Coronary artery (tissue), 2 donors: Measurements from ENCODE around the gene CMPK2.
A peak's percentile ranks its signal among the peaks of the same experiment; 100 is the strongest.
"Not testable (repeated sequence)": the region's sequence is repeated elsewhere in the genome, so short reads cannot be mapped to it uniquely, and the experiment has no call there.

Source experiments
- DNase-seq: peaks from one replicate; pipeline ENCODE4 v3.0.0-alpha.2; 2017; ENCODE audit warnings: low spot score
- H3K27ac ChIP-seq, 2 donors: fragments of 200-600 bp; sonication (generic); one replicate each; pipeline ENCODE4 v1.5.1; 2016 to 2019
- H3K4me3 ChIP-seq: fragments of 200-600 bp; sonication (generic); 2 replicates; pipeline ENCODE4 v1.5.1; 2016; ENCODE audit warnings: mild to moderate bottlenecking, moderate library complexity
- TF ChIP-seq, protein P1 (sequence below): fragments of 200-600 bp; sonication (generic); IDR thresholded peaks from one replicate; pipeline ENCODE4 v1.5.1; 2019; ENCODE audit warnings: antibody characterized with exemption

Gene CMPK2

DNA sequence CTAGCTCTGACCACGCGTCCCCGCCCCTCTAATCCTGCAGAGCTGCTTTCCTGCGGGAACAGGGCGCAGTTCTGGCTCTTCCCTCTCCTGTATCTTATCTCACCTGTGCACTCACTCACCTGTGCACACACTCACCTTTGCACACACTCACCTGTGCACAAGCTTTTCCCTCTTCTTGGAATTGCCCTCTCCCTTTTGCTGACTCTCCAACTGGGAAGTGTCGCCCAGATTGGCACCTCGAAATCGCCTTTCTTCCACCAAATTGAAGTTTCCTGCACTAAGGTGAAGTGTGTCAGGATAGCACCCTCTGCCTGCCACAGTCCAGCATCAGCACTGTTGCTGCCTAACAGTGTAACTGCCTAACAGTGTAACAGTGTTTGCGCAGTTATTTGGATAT lies 566 bp upstream of the CMPK2 start:
- no peak for DNase-seq
- Histone ChIP-seq H3K27ac (peak overlapping the region in 1 of 2 donors; percentile 74), H3K4me3 (peak overlapping the region; percentile 91)
- TF ChIP-seq, protein P1, sequence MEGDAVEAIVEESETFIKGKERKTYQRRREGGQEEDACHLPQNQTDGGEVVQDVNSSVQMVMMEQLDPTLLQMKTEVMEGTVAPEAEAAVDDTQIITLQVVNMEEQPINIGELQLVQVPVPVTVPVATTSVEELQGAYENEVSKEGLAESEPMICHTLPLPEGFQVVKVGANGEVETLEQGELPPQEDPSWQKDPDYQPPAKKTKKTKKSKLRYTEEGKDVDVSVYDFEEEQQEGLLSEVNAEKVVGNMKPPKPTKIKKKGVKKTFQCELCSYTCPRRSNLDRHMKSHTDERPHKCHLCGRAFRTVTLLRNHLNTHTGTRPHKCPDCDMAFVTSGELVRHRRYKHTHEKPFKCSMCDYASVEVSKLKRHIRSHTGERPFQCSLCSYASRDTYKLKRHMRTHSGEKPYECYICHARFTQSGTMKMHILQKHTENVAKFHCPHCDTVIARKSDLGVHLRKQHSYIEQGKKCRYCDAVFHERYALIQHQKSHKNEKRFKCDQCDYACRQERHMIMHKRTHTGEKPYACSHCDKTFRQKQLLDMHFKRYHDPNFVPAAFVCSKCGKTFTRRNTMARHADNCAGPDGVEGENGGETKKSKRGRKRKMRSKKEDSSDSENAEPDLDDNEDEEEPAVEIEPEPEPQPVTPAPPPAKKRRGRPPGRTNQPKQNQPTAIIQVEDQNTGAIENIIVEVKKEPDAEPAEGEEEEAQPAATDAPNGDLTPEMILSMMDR, result peak; percentile 20

DNA sequence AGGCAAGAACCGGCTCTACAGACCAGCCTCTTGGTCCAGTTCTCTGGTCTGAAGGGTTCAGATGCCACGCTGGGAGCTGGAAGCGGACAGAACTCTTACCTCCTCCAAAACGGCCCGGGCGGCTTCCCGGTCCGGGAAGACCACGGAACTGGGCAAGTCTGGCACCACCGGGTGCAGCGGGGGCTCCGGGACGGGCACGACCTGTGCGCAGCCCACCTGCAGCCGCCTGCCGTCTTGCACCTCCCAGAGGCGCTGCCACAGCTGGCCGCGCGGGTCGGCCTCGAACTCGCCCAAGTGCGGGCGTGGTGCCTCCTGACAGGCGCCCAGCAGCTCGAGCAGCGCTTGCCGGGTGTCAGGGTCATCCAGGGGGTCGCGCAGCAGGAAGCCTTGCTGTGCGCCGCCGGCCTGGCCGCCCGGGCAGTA lies 773 bp downstream of the CMPK2 start:
- Histone ChIP-seq H3K4me3 (peak overlapping the region; percentile 91), H3K27ac (peak overlapping the region in 1 of 2 donors; percentile 74)
- no peak for DNase-seq
- TF ChIP-seq, protein P1, result no peak

DNA sequence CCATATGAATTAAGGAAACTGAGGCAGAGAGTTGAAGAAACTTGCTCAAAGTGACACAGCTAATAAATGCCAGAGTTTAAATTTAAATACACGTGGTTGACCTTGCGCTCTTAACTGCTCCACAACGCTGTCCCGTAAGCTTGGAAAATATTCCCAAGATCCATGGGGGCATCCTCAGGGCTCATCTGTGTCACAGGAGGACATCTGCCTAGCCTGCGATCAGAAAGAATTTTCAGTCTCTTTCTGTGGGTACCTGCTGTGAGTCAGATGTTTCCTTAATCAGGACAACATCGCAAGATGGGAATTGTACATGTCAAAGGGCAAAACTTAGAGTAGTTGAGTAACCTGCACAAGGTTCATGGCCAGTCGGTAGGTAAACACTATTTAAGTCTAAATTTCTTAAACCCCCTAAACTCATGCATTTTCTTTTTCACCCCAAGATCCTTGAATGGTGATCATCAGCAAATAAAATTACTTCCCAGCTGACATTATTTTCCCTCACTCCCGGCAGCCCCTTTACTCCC lies 1.4 kb downstream of the CMPK2 start:
- TF ChIP-seq, protein P1, result no peak
- H3K27ac ChIP-seq, result no peak overlapping the region
- H3K4me3 ChIP-seq, result peak overlapping the region; percentile 91
- DNase-seq, result no peak

DNA sequence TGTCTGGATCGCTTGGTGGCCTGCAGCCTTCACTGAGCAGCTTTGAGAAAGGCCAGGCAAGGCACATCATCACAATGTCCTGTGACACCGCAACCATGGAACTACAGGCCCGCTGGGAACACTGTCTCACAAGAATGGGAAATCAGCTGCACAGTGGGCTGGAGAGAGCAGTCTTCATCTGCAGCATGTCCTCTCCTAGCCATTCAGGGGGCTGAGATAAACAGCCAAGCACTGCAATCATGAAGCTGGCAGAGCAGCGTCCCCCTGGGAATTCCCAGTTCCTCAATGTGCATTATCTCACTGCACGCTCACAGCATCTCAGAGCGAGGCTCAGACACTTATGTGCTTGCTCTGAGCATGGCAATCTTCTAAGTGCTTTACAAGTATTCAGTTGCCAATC lies 1.9 kb downstream of the CMPK2 start:
- no peak overlapping the region for H3K4me3 ChIP-seq
- no peak for DNase-seq
- no peak overlapping the region for H3K27ac ChIP-seq
- TF ChIP-seq, protein P1, result no peak

DNA sequence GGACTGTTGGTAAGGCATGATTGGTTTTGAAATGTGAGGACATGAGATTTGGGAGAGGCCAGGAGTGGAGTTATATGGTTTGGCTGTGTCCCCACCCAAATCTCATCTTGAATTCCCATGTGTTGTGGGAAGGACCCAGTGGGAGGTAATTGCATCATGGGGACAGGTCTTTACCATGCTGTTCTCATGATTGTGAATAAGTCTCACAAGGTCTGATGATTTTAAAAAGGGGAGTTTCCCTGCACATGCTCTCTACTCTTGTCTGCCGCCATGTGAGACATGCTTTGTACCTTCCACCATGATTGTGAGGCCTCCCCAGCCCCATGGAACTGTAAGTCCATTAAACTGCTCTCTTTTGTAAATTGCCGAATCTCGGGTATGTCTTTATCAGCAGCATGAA lies 5.4 kb downstream of the CMPK2 start:
- no peak for DNase-seq
- no peak overlapping the region for H3K27ac ChIP-seq
- TF ChIP-seq, protein P1, result no peak
- no peak overlapping the region for H3K4me3 ChIP-seq

DNA sequence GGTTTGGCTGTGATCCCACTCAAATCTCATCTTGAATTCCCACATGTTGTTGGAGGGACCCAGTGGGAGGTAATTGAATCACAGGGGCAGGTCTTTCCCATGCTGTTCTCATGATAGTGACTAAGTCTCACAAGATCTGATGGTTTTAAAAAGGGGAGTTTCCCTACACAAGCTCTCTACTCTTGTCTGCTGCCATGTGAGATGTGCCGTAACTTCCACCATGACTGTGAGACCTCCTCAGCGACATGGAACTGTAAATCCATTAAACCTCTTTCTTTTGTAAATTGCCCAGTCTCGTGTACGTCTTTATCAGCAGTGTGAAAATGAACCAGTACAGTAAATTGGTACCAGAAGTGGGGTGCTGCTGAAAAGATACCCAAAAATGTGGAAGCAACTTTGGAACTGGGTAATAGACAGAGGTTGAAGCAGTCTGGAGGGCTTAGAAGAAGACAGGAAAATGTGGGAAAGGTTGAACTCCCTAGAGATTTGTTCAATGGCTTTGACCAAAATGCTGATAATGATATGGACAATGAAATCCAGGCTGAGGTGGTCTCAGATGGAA lies 7.2 kb downstream of the CMPK2 start:
- not testable (repeated sequence) for H3K4me3 ChIP-seq, DNase-seq, H3K27ac ChIP-seq

DNA sequence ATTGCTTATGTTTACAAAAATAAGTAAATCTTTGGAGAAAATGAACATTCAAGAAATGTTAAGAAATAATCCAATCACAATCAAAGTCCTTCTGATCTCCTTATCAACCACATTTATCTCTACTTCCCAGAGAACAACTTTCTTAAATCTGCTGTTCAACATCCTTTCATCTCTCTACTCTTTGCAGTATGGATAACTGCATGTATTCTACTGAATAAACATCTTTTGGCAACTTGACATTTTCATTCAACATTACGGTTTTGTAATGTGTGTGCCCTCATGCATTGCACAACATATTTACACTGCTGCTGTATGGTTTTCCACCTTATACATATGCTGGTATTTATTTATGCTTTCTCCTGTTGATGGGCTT lies 9.2 kb downstream of the CMPK2 start:
- no peak for DNase-seq
- Histone ChIP-seq H3K4me3 (no peak overlapping the region), H3K27ac (no peak overlapping the region)
- TF ChIP-seq, protein P1, result no peak
